Activated CD4-positive, alpha-beta T cell treated with anti-CD3 and anti-CD28 coated beads, Interleukin-2, amount 10 ng/mL, durations not matched to agents 7 days and 5 days (primary cell): ENCODE results near the gene TRIM28. TPM values are rescaled to one million over a fixed set of nuclear protein-coding genes. Genes with fewer than 3 reads are reported as not detected.
"Not testable (repeated sequence)": the region's sequence is repeated elsewhere in the genome, so short reads cannot be mapped to it uniquely, and the experiment has no call there.

ENCODE experiments used
- CTCF ChIA-PET: fragments of 350-600 bp; sonication (Branson Sonifier 250); formaldehyde crosslinking; loops from one replicate; lab custom pipeline; 2021; ENCODE audit warnings: antibody characterized with exemption; lab: Charles Lee
- POLR2A ChIA-PET: fragments of 350-600 bp; sonication (Branson Sonifier 250); formaldehyde crosslinking; loops from one replicate; lab custom pipeline; 2021; ENCODE audit warnings: antibody characterized with exemption; lab: Charles Lee
- DNase-seq: peaks from one replicate; pipeline ENCODE4 v3.0.0-alpha.2; 2020
- H3K27ac Mint-ChIP-seq: one replicate; pipeline ENCODE4 v1.8.0; 2021; ENCODE audit warnings: mild to moderate bottlenecking, moderate library complexity, mixed read lengths
- H3K27me3 Mint-ChIP-seq: one replicate; pipeline ENCODE4 v1.8.0; 2021; ENCODE audit warnings: mixed read lengths
- H3K36me3 Mint-ChIP-seq: one replicate; pipeline ENCODE4 v1.8.0; 2021; ENCODE audit warnings: low read depth, mixed read lengths
- H3K4me1 Mint-ChIP-seq: one replicate; pipeline ENCODE4 v1.8.0; 2021; ENCODE audit warnings: mixed read lengths
- H3K4me3 Mint-ChIP-seq: one replicate; pipeline ENCODE4 v1.8.0; 2021; ENCODE audit warnings: mild to moderate bottlenecking, moderate library complexity, mixed read lengths
- H3K9me3 Mint-ChIP-seq: one replicate; pipeline ENCODE4 v1.8.0; 2021; ENCODE audit warnings: mixed read lengths
- total RNA-seq, 2 experiments: library from RNA; stranded (reverse); gene quantifications; one replicate each; pipeline ENCODE4 v1.2.3, GENCODE V29; 2021

The TRIM28 gene
- total RNA-seq, 2 experiments from 2014 or later, result 457 to 560 TPM

GRCh38 chr19:58571575-58571947 lies 27.7 kb downstream of the TRIM28 start:
- no peak for DNase-seq
- POLR2A ChIA-PET, result interaction anchor here (0.6 to 1.2 kb wide), 2 partner anchors 12 to 18 kb away, joined by 5 to 7 read pairs; no protein-coding TSS in a partner anchor
- Mint-ChIP-seq H3K27ac (peak overlapping the region; percentile 99), H3K4me1 (peaks cover 43% of the 10 kb centered on the region), H3K9me3 (no peaks in the 10 kb centered on the region), H3K27me3 (no peaks in the 10 kb centered on the region), H3K4me3 (peak overlapping the region; percentile 95), H3K36me3 (peaks cover 21% of the 10 kb centered on the region)
- CTCF ChIA-PET, result interaction anchor here (1.1 to 2.9 kb wide), 4 partner anchors 10 to 52 kb away, joined by 3 to 14 read pairs (median 4); partner anchors contain the start of gene ZBTB45

DNA sequence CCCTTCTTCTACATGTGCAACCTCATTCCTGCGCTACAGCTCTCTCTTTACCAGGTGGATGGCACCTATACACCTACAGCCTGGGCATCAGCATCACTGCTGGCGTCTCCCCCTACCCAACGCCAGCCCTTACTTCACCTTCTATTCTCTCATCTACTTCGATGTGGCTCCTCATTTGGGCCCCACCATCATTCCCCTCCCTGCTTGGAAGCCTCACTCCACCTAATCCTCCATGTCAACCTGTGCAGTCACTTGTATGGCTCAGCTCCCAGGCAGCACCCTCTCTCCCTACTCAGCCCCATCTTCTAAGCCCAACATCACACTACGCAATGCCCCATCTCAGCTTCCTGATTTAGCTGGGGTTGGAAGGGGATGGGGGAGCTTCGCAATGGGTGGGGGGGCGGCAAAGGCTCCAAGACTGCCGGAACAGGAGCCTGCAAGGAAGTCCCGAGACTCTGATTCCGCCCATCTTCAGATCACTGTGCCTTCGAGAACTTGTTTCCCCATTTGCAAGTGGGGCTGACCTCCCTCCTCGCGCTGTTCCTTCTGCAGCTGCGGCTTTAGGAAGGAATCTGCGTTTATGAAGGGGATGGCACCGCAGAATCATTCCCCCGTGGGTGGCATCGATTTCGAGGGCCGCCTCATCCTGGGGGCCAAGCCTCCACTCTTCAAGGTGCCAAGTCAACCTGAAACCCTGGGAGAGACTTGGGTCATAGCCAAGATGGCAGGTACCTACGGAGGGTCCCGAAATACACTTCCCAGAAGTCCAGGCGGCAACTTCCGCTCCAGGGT lies 28.4 kb downstream of the TRIM28 start:
- Mint-ChIP-seq H3K27me3 (no peaks in the 10 kb centered on the region), H3K36me3 (peaks cover 20% of the 10 kb centered on the region), H3K4me3 (peak overlapping the region; percentile 95), H3K27ac (peak overlapping the region; percentile 99), H3K4me1 (peaks cover 45% of the 10 kb centered on the region), H3K9me3 (no peaks in the 10 kb centered on the region)
- ChIA-PET POLR2A (interaction anchor here (0.5 to 1.2 kb wide), 3 partner anchors 8 to 18 kb away, joined by 3 to 7 read pairs (median 5); no protein-coding TSS in a partner anchor), CTCF (interaction anchor here (0.7 to 2.9 kb wide), 6 partner anchors 10 to 52 kb away, joined by 3 to 14 read pairs (median 4); partner anchors contain the start of genes CHMP2A and ZBTB45)
- no peak for DNase-seq

DNA sequence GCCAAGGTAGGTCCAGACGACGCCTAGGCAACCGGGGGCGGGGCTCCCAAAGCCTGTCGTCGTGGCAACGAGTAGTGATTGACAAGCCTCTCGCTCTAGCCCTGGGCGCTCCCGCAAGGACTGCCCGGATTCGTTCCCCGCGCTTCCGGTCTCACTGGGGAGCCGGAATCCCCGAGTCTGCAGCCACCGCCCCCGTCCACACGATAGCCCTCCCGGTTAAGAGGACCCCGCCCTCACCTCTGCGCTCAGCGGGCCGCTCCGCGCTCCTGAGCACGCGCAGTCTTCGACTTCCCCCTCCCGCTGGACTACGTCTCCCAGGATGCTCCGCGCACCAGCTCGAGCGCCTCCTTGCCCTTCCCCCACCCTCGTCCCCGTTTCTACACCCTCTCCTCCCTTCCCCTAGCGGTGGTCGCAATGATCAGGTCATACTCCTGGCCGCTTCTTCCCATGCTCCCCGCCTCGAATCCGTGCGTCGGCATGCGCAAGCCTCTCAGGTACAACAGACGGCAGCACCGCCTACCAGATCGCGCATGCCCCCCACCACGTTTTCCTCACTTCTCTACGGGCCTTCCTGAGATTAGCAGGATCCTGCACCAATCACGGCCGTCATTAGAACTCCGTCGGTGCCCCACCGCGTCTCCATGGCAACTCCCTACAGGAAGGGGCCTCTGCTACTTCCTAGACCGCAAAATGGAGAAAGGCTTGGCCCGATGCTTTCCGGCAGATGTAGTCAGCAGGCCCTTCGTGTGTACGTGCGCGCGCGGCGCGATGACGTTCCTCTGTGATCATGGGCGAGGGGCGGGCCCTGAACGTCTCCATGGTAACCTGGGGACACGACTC lies 29.2 kb downstream of the TRIM28 start, which contains the start of gene MZF1:
TSS of gene MZF1 (minus strand) at position 518 of the 840 bp plus-strand sequence. CDS start 1,946 bp downstream, outside the sequence.
- H3K4me3 Mint-ChIP-seq, result peak within 1 kb of the TSS; percentile 95
- peak within 1 kb of the TSS; percentile 99 for H3K27ac Mint-ChIP-seq
- H3K4me1 Mint-ChIP-seq, result peaks cover 48% of the 10 kb centered on the region
- POLR2A ChIA-PET, result interaction anchor here (0.5 kb wide), 1 partner anchor 9 kb away, joined by 3 read pairs; no protein-coding TSS in a partner anchor
- H3K9me3 Mint-ChIP-seq, result no peaks in the 10 kb centered on the region
- H3K36me3 Mint-ChIP-seq, result peaks cover 20% of the 10 kb centered on the region
- no peaks in the 10 kb centered on the region for H3K27me3 Mint-ChIP-seq
- CTCF ChIA-PET, result interaction anchor here (0.6 to 2.9 kb wide), 5 partner anchors 11 to 89 kb away, joined by 3 to 14 read pairs (median 4); partner anchors contain the start of genes CHMP2A and ZBTB45
- DNase-seq, result peak; percentile 100

DNA sequence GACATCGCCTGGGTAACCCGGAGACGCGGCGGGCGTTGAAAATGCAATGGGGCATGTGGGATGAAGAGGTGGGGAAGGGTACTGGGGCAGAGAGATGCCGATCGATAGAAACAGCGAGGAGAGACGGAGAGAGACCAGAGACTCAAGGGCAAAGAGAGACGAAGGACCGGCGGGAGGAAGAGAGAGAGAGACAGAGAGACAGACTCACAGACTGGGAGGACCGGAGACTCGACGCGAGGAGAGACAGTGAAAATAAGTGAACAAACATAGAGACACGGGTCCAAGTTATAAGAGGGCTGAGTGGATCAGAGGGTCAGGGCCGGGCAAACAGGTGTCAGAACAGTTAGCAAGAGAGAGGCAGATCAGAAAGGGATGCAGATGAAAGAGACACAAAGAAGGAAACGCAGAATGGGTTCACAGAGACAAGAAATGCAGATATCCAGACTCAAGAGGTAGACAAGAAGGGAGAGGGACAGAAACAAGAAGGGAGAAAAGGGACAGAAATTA lies 29.8 kb downstream of the TRIM28 start:
- H3K4me3 Mint-ChIP-seq, result peak overlapping the region; percentile 95
- ChIA-PET POLR2A (no interaction called here), CTCF (interaction anchor here (0.7 to 2.3 kb wide), 2 partner anchors 60 to 222 kb away, joined by 4 to 8 read pairs; no protein-coding TSS in a partner anchor)
- peak overlapping the region; percentile 99 for H3K27ac Mint-ChIP-seq
- H3K4me1 Mint-ChIP-seq, result peaks cover 45% of the 10 kb centered on the region
- peaks cover 17% of the 10 kb centered on the region for H3K36me3 Mint-ChIP-seq
- no peaks in the 10 kb centered on the region for H3K9me3 Mint-ChIP-seq
- DNase-seq, result no peak
- no peaks in the 10 kb centered on the region for H3K27me3 Mint-ChIP-seq

DNA sequence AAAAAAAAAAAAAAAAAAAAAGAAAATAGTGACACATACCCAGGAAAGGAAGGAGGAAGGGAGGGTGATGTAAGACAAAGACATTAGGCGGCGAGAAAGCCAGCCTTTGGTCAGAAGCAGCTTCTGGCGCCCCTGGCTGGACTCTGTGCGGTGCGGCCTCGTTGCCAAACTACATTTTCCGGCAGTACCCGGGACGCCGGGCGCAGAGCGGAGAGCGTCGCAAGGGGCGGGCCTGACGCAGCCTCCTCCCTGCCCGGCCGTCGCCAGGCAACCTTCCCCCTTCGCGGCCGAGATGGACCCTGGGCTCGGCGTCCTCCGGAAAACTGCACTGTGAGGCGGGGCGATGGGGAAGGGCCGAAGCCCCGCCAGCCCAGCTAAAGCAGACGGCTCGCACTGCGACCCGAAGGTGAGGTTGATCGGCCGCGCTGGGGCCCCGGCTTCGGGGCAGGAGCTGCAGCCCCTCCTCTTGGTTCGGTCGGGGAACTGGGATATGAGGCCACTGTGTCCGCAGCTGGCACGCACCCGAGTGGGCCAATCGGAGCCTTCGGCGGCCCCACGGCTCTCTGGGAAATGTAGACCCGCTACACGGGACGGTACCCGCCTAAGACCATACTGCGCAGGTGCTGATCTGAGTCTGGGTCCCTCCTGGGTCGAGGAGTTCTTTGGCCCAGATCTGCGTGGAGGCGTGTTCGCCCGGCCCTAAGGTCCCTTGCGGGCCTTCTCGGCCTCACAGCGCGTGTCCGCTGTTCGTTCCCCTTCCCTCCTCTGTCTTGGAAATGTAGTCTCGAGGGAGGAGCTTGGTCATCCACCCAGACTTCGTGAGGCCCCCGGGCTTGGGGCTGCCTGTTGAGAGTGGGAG lies 31.5 kb downstream of the TRIM28 start:
- POLR2A ChIA-PET, result interaction anchor here (1.0 to 1.9 kb wide), 2 partner anchors 15 to 55 kb away, joined by 3 to 5 read pairs; partner anchors contain the start of gene ZBTB45
- Mint-ChIP-seq H3K27ac (peak overlapping the region; percentile 99), H3K4me3 (peak overlapping the region; percentile 95), H3K9me3 (no peaks in the 10 kb centered on the region), H3K4me1 (peaks cover 46% of the 10 kb centered on the region), H3K27me3 (no peaks in the 10 kb centered on the region), H3K36me3 (peaks cover 11% of the 10 kb centered on the region)
- CTCF ChIA-PET, result interaction anchor here (1.3 to 7.4 kb wide), 3 partner anchors 57 to 92 kb away, joined by 4 to 72 read pairs (median 8); partner anchors contain the start of gene ZBTB45
- peak; percentile 83 for DNase-seq

GRCh38 chr19:58577581-58577980 lies 33.7 kb downstream of the TRIM28 start:
- H3K27me3 Mint-ChIP-seq, H3K36me3 Mint-ChIP-seq, POLR2A ChIA-PET, H3K9me3 Mint-ChIP-seq, H3K4me3 Mint-ChIP-seq: not testable (repeated sequence)
- Mint-ChIP-seq H3K4me1 (peaks cover 43% of the 10 kb centered on the region), H3K27ac (peak overlapping the region; percentile 39)
- CTCF ChIA-PET, result interaction anchor here (0.6 to 7.4 kb wide), 3 partner anchors 59 to 812 kb away, joined by 3 to 72 read pairs (median 33); partner anchors contain the start of gene ZBTB45
- peak; percentile 2 for DNase-seq

DNA sequence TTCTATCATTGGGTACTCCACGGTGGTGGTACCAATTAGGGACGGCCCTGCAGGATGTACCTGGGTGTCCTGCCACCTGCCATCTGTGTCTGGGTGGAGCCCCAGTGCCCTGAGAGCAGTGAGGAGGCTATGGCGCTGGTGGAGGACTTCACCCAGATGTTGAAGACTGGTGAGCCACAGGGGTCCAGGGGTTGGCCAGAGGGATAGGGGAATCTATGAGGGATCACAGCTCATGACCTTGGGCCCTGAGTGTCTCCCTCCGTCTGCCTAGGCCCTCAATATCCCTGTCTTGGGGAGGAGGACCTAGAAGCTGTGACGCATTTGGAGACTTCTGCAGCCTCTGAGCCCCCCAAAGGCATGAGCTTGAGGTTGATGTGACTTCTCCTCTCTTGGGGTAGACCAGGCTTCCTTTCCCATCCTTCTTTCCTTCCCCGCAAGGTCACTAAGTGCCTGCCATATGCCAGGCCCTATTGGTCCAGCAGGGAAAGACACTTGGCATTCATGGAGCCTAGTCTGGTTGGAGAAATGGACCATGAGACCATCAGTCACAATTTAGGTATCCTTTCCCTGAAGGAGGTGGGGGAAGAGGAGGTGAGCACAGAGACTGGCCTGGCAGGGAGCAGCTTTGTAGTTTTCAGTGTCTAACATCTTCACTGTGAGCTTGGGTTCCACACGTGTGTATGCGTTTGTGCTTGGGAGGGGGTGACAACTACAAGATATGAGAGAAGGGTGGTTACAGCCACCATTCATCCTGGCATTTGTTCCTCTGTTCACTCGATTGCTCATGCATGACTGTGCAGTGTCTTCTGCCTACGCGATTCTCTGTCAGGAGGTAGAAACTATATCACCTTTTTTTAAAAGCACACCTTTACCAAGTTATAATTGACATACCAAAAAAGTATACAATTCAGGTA lies 34.4 kb downstream of the TRIM28 start:
- no peak overlapping the region for H3K27ac Mint-ChIP-seq
- no peak for DNase-seq
- no peaks in the 10 kb centered on the region for H3K27me3 Mint-ChIP-seq
- ChIA-PET POLR2A (no interaction called here), CTCF (interaction anchor here (0.6 to 7.4 kb wide), 3 partner anchors 59 to 813 kb away, joined by 3 to 72 read pairs (median 33); partner anchors contain the start of gene ZBTB45)
- H3K9me3 Mint-ChIP-seq, result no peaks in the 10 kb centered on the region
- peaks cover 11% of the 10 kb centered on the region for H3K36me3 Mint-ChIP-seq
- peaks cover 43% of the 10 kb centered on the region for H3K4me1 Mint-ChIP-seq
- H3K4me3 Mint-ChIP-seq, result no peak overlapping the region

DNA sequence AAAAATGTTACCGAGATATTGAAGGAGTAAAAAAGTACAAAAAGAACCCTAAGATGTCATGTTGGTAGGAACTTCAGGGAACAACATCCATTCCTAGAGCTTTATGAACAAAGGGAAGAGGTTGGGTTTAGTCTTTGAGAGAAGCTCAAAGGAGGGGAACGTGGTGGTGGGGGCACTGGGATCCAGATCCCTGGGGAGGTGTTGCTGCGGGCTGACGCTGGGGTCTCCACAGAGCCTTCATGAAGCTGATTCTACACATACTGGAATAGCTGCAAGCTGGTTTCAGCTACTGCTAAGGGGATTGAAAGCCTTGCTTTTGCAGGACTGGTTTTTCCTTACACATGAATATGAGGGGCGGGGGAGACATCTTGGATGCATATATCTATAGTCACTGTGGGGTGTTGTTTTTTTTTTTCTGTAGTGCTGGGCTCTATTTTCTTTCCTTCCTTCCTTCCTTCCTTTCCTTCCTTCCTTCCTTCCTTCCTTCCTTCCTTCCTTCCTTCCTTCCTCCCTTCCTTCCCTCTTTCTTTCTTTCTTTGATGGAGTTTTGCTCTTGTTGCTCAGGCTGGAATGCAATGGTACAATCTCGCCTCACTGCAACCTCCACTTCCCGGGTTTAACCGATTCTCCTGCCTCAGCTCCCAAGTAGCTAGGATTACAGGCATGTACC lies 35.7 kb downstream of the TRIM28 start:
- Mint-ChIP-seq H3K9me3 (no peaks in the 10 kb centered on the region), H3K27me3 (no peaks in the 10 kb centered on the region), H3K36me3 (peaks cover 11% of the 10 kb centered on the region), H3K4me3 (no peak overlapping the region), H3K4me1 (peaks cover 33% of the 10 kb centered on the region), H3K27ac (no peak overlapping the region)
- no peak for DNase-seq
- CTCF ChIA-PET, result interaction anchor here (0.6 to 7.4 kb wide), 3 partner anchors 61 to 89 kb away, joined by 3 to 72 read pairs (median 33); partner anchors contain the start of gene ZBTB45
- POLR2A ChIA-PET, result no interaction called here

GRCh38 chr19:58581227-58582141 lies 37.6 kb downstream of the TRIM28 start:
- no peaks in the 10 kb centered on the region for H3K9me3 Mint-ChIP-seq
- H3K4me3 Mint-ChIP-seq, result no peak overlapping the region
- H3K36me3 Mint-ChIP-seq, result peaks cover 11% of the 10 kb centered on the region
- DNase-seq, result peak; percentile 94
- ChIA-PET POLR2A (no interaction called here), CTCF (interaction anchor here (0.6 to 7.4 kb wide), 9 partner anchors 14 to 395 kb away, joined by 3 to 72 read pairs (median 3); partner anchors contain the start of genes CHMP2A, SLC27A5, ZBTB45 and ZNF497)
- H3K27ac Mint-ChIP-seq, result peak overlapping the region; percentile 83
- peaks cover 25% of the 10 kb centered on the region for H3K4me1 Mint-ChIP-seq
- H3K27me3 Mint-ChIP-seq, result no peaks in the 10 kb centered on the region
